ENCODE data around the gene TAF15. TPM values are rescaled to one million over a fixed set of nuclear protein-coding genes. Genes with fewer than 3 reads are reported as not detected.

Gene TAF15
- total RNA-seq, 1 experiment from 2014 or later = 202 TPM

GRCh38 chr17:35773679-35774425 lies 35.4 kb upstream of the TAF15 start:
- intact Hi-C loops (cut with micrococcal nuclease; ENCODE audit: unreplicated experiment) = no loop called here
- TF ChIP-seq EZH2 (IDR thresholded peaks at IDR 0.05; ENCODE audit: low read depth) (no peak), CTCF (conservative IDR thresholded peaks at IDR 0.05) (no peak)
- Histone ChIP-seq H3K4me3 (no peak overlapping the region), H3K4me1 (replicated peaks; ENCODE audit: insufficient read depth) (peaks cover 23% of the 10 kb centered on the region), H2AFZ (no peak overlapping the region), H3K27me3 (ENCODE audit: insufficient read depth, low read depth) (peaks cover 16% of the 10 kb centered on the region), H3K27ac (no peak overlapping the region), H3K79me2 (ENCODE audit: low read depth) (no peaks in the 10 kb centered on the region), H3K9me3 (ENCODE audit: insufficient read depth, low read depth) (no peaks in the 10 kb centered on the region), H3F3A (ENCODE audit: insufficient read depth, low read depth) (peaks cover 21% of the 10 kb centered on the region; the same call in 1 of the 2 replicates), H3K9me2 (ENCODE audit: insufficient read depth) (no peaks in the 10 kb centered on the region), H3K4me2 (no peak overlapping the region), H4K20me1 (ENCODE audit: insufficient read depth) (no peaks in the 10 kb centered on the region), H3K36me3 (ENCODE audit: low read depth) (no peaks in the 10 kb centered on the region)
- ChIA-PET POLR2A (ENCODE audit: unreplicated experiment) (interaction anchor here (0.5 kb wide), 1 partner anchor 34 kb away, joined by 3 read pairs; no protein-coding TSS in a partner anchor), CTCF (interaction anchor here (0.7 kb wide), 1 partner anchor 31 kb away, joined by 3 read pairs; no protein-coding TSS in a partner anchor)
- DNase-seq = no peak
- no TSS peak for BruUV-seq (replicated peaks)

- Histone ChIP-seq H3F3A (ENCODE audit: insufficient read depth, low read depth) (peaks cover 22% of the 10 kb centered on the region; the same call in 1 of the 2 replicates), H3K9me2 (ENCODE audit: insufficient read depth) (no peaks in the 10 kb centered on the region), H3K27ac (no peak overlapping the region), H3K9me3 (ENCODE audit: insufficient read depth, low read depth) (no peaks in the 10 kb centered on the region), H3K4me2 (no peak overlapping the region), H3K36me3 (ENCODE audit: low read depth) (no peaks in the 10 kb centered on the region), H3K27me3 (ENCODE audit: insufficient read depth, low read depth) (peaks cover 12% of the 10 kb centered on the region), H3K4me3 (no peak overlapping the region), H4K20me1 (ENCODE audit: insufficient read depth) (no peaks in the 10 kb centered on the region), H3K4me1 (replicated peaks; ENCODE audit: insufficient read depth) (peaks cover 27% of the 10 kb centered on the region), H2AFZ (no peak overlapping the region), H3K79me2 (ENCODE audit: low read depth) (no peaks in the 10 kb centered on the region)
- DNase-seq = no peak
- TF ChIP-seq CTCF (conservative IDR thresholded peaks at IDR 0.05) = no peak
- no peak for TF ChIP-seq EZH2 (IDR thresholded peaks at IDR 0.05; ENCODE audit: low read depth)
- BruUV-seq (replicated peaks) = no TSS peak
- intact Hi-C loops (cut with micrococcal nuclease; ENCODE audit: unreplicated experiment) = no loop called here
- ChIA-PET CTCF (no interaction called here), POLR2A (ENCODE audit: unreplicated experiment) (interaction anchor here (0.5 kb wide), 1 partner anchor 34 kb away, joined by 3 read pairs; no protein-coding TSS in a partner anchor)
Measured at GRCh38 chr17:35774499-35774898, 34.8 kb upstream of the TAF15 start.

GRCh38 chr17:35775039-35775438 lies 34.2 kb upstream of the TAF15 start:
- H3K27me3 ChIP-seq (ENCODE audit: insufficient read depth, low read depth) = peaks cover 12% of the 10 kb centered on the region
- peaks cover 27% of the 10 kb centered on the region for H3K4me1 ChIP-seq (replicated peaks; ENCODE audit: insufficient read depth)
- no peaks in the 10 kb centered on the region for H3K9me2 ChIP-seq (ENCODE audit: insufficient read depth)
- H3K9me3 ChIP-seq (ENCODE audit: insufficient read depth, low read depth) = no peaks in the 10 kb centered on the region
- no TSS peak for BruUV-seq (replicated peaks)
- intact Hi-C loops (cut with micrococcal nuclease; ENCODE audit: unreplicated experiment) = no loop called here
- H3K4me3 ChIP-seq = no peak overlapping the region
- H3K4me2 ChIP-seq = no peak overlapping the region
- H3F3A ChIP-seq (ENCODE audit: insufficient read depth, low read depth) = peaks cover 22% of the 10 kb centered on the region; the same call in 1 of the 2 replicates
- POLR2A ChIA-PET (ENCODE audit: unreplicated experiment) = no interaction called here
- no peaks in the 10 kb centered on the region for H4K20me1 ChIP-seq (ENCODE audit: insufficient read depth)
- H3K36me3 ChIP-seq (ENCODE audit: low read depth) = no peaks in the 10 kb centered on the region
- no peak for TF ChIP-seq EZH2 (IDR thresholded peaks at IDR 0.05; ENCODE audit: low read depth)
- no peak for TF ChIP-seq CTCF (conservative IDR thresholded peaks at IDR 0.05)
- no peak overlapping the region for H3K27ac ChIP-seq
- DNase-seq = no peak
- CTCF ChIA-PET = no interaction called here
- H3K79me2 ChIP-seq (ENCODE audit: low read depth) = no peaks in the 10 kb centered on the region
- no peak overlapping the region for H2AFZ ChIP-seq

All from PC-9 (cell line).